HepG2 (cell line): ENCODE measurements around the gene ATG7. TPM values are rescaled to one million over a fixed set of nuclear protein-coding genes. Genes with fewer than 3 reads are reported as not detected.
"Not testable (repeated sequence)": the region's sequence is repeated elsewhere in the genome, so short reads cannot be mapped to it uniquely, and the experiment has no call there.

Experiments
- ATAC-seq: fragments of 200-7000 bp; cut with Tn5 transposase; 3 replicates; pipeline ENCODE4 v1.9.1; 2020; ENCODE audit warnings: mild to moderate bottlenecking, moderate library complexity
- BruUV-seq: library from RNA; stranded (reverse); fragments of 400-500 nt; replicated peaks from 2 replicates; lab custom pipeline; 2021; lab: Mats Ljungman, UMichigan
- CTCF ChIA-PET: fragments of 300-600 bp; formaldehyde crosslinking; extraction: SDS; loops from one replicate; lab custom pipeline; 2021; ENCODE audit warnings: low total read pairs, inconsistent platforms, low intra/inter-chr PET ratio; lab: Yijun Ruan, JAX
- POLR2A ChIA-PET: fragments of 350-600 bp; sonication (Branson Sonifier 250); formaldehyde crosslinking; loops from one replicate; lab custom pipeline; 2020; ENCODE audit warnings: antibody characterized with exemption, inconsistent platforms; lab: Yijun Ruan, JAX
- DNase-seq: peaks from one replicate; pipeline ENCODE4 v3.0.0-alpha.2; 2015; ENCODE audit warnings: low spot score
- FAIRE-seq: peaks from 3 replicates; lab custom pipeline; 2011; peaks lifted over from hg19 to GRCh38; lab: Jason Lieb, UNC
- H2AFZ ChIP-seq: one replicate; pipeline ENCODE4 v1.6.1; 2011; ENCODE audit warnings: low read length, inconsistent platforms
- H3K27ac ChIP-seq: fragments of 300-600 bp; 3 replicates; pipeline ENCODE4 v1.8.0; 2011; ENCODE audit warnings: mixed run types, mild to moderate bottlenecking, mixed read lengths, low read length, inconsistent platforms; ENCODE audit not compliant: insufficient read depth; ENCODE audit errors: extremely low read length
- H3K27me3 ChIP-seq, 2 experiments: fragments of 200-600 bp in 1 of 2; 2 replicates in 1 of 2; 3 replicates in 1 of 2; pipeline versions ENCODE4 v1.6.0 to v1.8.0; 2011; ENCODE audit warnings: low read length in 2 of 2, mild to moderate bottlenecking in 2 of 2, moderate library complexity in 2 of 2, inconsistent platforms in 1 of 2; ENCODE audit not compliant: insufficient read depth in 2 of 2, control insufficient read depth in 1 of 2
- H3K36me3 ChIP-seq, 2 experiments: fragments of 200-600 bp in 1 of 2; replicated peaks in 1 of 2; 2 replicates in 1 of 2; 3 replicates in 1 of 2; pipeline versions ENCODE4 v1.5.1 to v1.8.0; 2011; ENCODE audit warnings: low read length in 2 of 2, inconsistent platforms in 1 of 2; ENCODE audit not compliant: insufficient read depth in 2 of 2, control insufficient read depth in 1 of 2
- H3K4me1 ChIP-seq: 2 replicates; pipeline ENCODE4 v1.5.1; 2012; ENCODE audit warnings: low read length, inconsistent platforms; ENCODE audit not compliant: insufficient read depth
- H3K4me2 ChIP-seq: 2 replicates; pipeline ENCODE4 v1.6.0; 2011; ENCODE audit warnings: low read depth, low read length, inconsistent platforms
- H3K4me3 ChIP-seq, 3 experiments: fragments of 200-600 bp in 1 of 3; sonication (generic), shearing (Covaris generic) in 1 of 3; replicated peaks in 1 of 3; 2 replicates each; pipeline ENCODE4 v1.5.1; 2011 to 2016; ENCODE audit warnings: low read length in 3 of 3, inconsistent platforms in 2 of 3, low read depth in 2 of 3, mild to moderate bottlenecking in 2 of 3, control low read depth in 1 of 3, mixed read lengths in 1 of 3; ENCODE audit not compliant: insufficient read depth in 1 of 3
- H3K79me2 ChIP-seq: one replicate; pipeline ENCODE4 v1.6.1; 2011; ENCODE audit warnings: low read length, inconsistent platforms; ENCODE audit not compliant: insufficient read depth
- H3K9ac ChIP-seq: 2 replicates; pipeline ENCODE4 v1.6.0; 2011; ENCODE audit warnings: mild to moderate bottlenecking, low read depth, low read length, inconsistent platforms; ENCODE audit not compliant: insufficient read depth
- H3K9me3 ChIP-seq: 2 replicates; pipeline ENCODE4 v1.5.1; 2012; ENCODE audit warnings: mild to moderate bottlenecking, low read length
- H4K20me1 ChIP-seq: 2 replicates; pipeline ENCODE4 v1.6.0; 2011; ENCODE audit warnings: inconsistent platforms, mild to moderate bottlenecking, low read length, moderate library complexity; ENCODE audit not compliant: insufficient read depth
- JDP2 ChIP-seq: sonication (generic); formaldehyde crosslinking; IDR thresholded peaks from 2 replicates; pipeline ENCODE4 v1.8.1; 2022; ENCODE audit warnings: missing genetic modification reagents, borderline replicate concordance
- POLR2G ChIP-seq: fragments of 200-400 bp; formaldehyde crosslinking; IDR thresholded peaks from 2 replicates; pipeline ENCODE4 v1.6.1; 2018; ENCODE audit warnings: mild to moderate bottlenecking, low read depth, low read length, moderate library complexity
- ZBTB42 ChIP-seq: sonication (generic); formaldehyde crosslinking; IDR thresholded peaks from 2 replicates; pipeline ENCODE4 v1.5.0; 2020; ENCODE audit warnings: mild to moderate bottlenecking, missing genetic modification reagents
- WGBS: methylation state at CpG from one replicate; pipeline ENCODE4 v1.1.6; 2017; ENCODE audit warnings: low lambda C conversion rate; 5-methylcytosine and 5-hydroxymethylcytosine counted together
- in situ Hi-C: cut with HindIII; loops from 2 replicates; pipeline ENCODE4 v1.10.0; 2017; ENCODE audit warnings: low pct_unique_long_range_greater_than_20kb; ENCODE audit not compliant: extremely low pct_ligation_motif_present
- intact Hi-C: fragments of 100-400 bp; cut with micrococcal nuclease; formaldehyde crosslinking; loops from one replicate; pipeline ENCODE4 v1.10.0; 2022; ENCODE audit not compliant: unreplicated experiment
- polyA plus RNA-seq, 8 experiments: library from polyadenylated mRNA; depleted of rRNA in 3 of 8; stranded (reverse) in 7 of 8; unstranded in 1 of 8; fragments of >200 nt; fragmentation: Illumina TruSeq in 4 of 8; extraction: Trizol in 4 of 8; gene quantifications; 2 replicates each; pipeline versions ENCODE4 v1.2.1 to v1.2.3, GENCODE V29; 2011 to 2016; ENCODE audit warnings: low read depth in 4 of 8, missing spikeins in 1 of 8, mixed read lengths in 1 of 8; ENCODE audit not compliant: insufficient read depth in 1 of 8
- total RNA-seq, 5 experiments: library from RNA; depleted of rRNA; stranded (reverse); fragments of >200 nt; fragmentation: Illumina TruSeq; extraction: Trizol; gene quantifications; 2 replicates each; pipeline ENCODE4 v1.2.3, GENCODE V29; 2016; ENCODE audit warnings: low read depth in 1 of 5
- TF ChIP-seq, protein P1 (sequence below): sonication (generic); formaldehyde crosslinking; IDR thresholded peaks from 2 replicates; pipeline ENCODE4 v1.5.1; 2020; ENCODE audit warnings: missing genetic modification reagents, mild to moderate bottlenecking, borderline replicate concordance
- TF ChIP-seq, protein P2 (sequence below): sonication (generic); formaldehyde crosslinking; conservative IDR thresholded peaks from 2 replicates; pipeline ENCODE4 v1.4.0; 2020; ENCODE audit warnings: mild to moderate bottlenecking, missing genetic modification reagents, moderate library complexity

Gene ATG7
- total and polyA plus RNA-seq, 2 of the 13 experiments (the other 11 are each of a cell fraction or from before 2014, with no cell fraction given), result 7.8 to 22.1 TPM

DNA sequence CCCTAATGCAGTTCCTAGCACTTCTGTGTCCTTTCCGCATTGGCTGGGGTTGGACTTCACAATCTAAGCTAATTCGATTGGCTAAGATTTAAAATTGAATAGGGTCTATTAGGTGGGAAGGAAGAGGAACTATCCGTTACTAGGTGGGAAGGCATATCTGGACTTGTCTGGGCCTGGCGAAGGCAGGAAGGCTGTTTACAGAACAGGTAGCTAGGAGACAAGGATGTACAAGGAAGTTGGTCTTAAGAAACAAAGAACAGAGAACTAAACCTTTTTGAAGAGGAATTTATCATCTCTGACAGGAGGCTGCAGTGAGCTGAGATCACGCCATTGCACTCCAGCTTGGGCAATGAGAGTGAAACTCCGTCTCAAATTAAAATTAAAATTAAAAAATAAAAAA, 17.3 kb upstream of the ATG7 start:
- FAIRE-seq (no peak), DNase-seq (no peak), ATAC-seq (no peak)
- 55% methylated on average over 6 of the region's 6 CpGs for WGBS
- no peak overlapping the region for H2AFZ ChIP-seq
- ChIA-PET CTCF (no interaction called here), POLR2A (no interaction called here)
- H3K27ac ChIP-seq, result no peak overlapping the region
- no peak overlapping the region for H3K4me2 ChIP-seq
- H3K9me3 ChIP-seq, result no peaks in the 10 kb centered on the region
- peaks cover 0 to 44% of the 10 kb centered on the region in 2 experiments for H3K27me3 ChIP-seq
- no peaks in the 10 kb centered on the region for H3K4me1 ChIP-seq
- in situ Hi-C loops, result no loop called here
- no peaks in the 10 kb centered on the region for H4K20me1 ChIP-seq
- no peak overlapping the region for H3K9ac ChIP-seq
- H3K36me3 ChIP-seq, result no peaks in the 10 kb centered on the region
- intact Hi-C loops, result no loop called here
- no TSS peak for BruUV-seq
- no peak overlapping the region for H3K4me3 ChIP-seq
- TF ChIP-seq POLR2G, result no peak
- TF ChIP-seq, protein P1, sequence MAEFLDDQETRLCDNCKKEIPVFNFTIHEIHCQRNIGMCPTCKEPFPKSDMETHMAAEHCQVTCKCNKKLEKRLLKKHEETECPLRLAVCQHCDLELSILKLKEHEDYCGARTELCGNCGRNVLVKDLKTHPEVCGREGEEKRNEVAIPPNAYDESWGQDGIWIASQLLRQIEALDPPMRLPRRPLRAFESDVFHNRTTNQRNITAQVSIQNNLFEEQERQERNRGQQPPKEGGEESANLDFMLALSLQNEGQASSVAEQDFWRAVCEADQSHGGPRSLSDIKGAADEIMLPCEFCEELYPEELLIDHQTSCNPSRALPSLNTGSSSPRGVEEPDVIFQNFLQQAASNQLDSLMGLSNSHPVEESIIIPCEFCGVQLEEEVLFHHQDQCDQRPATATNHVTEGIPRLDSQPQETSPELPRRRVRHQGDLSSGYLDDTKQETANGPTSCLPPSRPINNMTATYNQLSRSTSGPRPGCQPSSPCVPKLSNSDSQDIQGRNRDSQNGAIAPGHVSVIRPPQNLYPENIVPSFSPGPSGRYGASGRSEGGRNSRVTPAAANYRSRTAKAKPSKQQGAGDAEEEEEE (CRISPR knock-in tag), result no peak
- TF ChIP-seq ZBTB42 (CRISPR knock-in tag), result no peak
- TF ChIP-seq, protein P2, sequence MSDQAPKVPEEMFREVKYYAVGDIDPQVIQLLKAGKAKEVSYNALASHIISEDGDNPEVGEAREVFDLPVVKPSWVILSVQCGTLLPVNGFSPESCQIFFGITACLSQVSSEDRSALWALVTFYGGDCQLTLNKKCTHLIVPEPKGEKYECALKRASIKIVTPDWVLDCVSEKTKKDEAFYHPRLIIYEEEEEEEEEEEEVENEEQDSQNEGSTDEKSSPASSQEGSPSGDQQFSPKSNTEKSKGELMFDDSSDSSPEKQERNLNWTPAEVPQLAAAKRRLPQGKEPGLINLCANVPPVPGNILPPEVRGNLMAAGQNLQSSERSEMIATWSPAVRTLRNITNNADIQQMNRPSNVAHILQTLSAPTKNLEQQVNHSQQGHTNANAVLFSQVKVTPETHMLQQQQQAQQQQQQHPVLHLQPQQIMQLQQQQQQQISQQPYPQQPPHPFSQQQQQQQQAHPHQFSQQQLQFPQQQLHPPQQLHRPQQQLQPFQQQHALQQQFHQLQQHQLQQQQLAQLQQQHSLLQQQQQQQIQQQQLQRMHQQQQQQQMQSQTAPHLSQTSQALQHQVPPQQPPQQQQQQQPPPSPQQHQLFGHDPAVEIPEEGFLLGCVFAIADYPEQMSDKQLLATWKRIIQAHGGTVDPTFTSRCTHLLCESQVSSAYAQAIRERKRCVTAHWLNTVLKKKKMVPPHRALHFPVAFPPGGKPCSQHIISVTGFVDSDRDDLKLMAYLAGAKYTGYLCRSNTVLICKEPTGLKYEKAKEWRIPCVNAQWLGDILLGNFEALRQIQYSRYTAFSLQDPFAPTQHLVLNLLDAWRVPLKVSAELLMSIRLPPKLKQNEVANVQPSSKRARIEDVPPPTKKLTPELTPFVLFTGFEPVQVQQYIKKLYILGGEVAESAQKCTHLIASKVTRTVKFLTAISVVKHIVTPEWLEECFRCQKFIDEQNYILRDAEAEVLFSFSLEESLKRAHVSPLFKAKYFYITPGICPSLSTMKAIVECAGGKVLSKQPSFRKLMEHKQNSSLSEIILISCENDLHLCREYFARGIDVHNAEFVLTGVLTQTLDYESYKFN (CRISPR knock-in tag), result no peak
- no peak for TF ChIP-seq JDP2 (CRISPR knock-in tag)
- H3K79me2 ChIP-seq, result no peaks in the 10 kb centered on the region

DNA sequence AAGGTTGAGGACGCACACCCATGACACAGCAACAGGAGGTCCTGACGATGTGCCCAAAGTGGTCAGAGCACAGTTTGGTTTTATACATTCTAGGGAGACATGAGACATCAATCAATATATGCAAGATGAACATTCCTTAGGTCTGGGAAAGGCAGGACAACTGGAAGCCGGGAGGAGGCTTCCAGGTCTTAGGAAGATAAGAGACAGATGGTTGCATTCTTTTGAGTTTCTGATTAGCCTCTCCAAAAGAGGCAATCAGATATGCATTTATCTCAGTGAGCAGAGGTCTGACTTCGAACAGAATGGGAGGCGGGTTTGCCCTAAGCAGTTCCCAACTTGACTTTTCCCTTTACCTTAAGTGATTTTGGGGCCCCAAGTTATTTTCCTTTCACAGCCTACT, 16.7 kb upstream of the ATG7 start:
- in situ Hi-C loops, BruUV-seq, H3K9ac ChIP-seq, H3K4me2 ChIP-seq, intact Hi-C loops, H3K4me3 ChIP-seq, H3K4me1 ChIP-seq, H2AFZ ChIP-seq, H3K27ac ChIP-seq, DNase-seq, POLR2A ChIA-PET, H3K36me3 ChIP-seq, H3K9me3 ChIP-seq, ATAC-seq, H4K20me1 ChIP-seq, H3K79me2 ChIP-seq, FAIRE-seq, CTCF ChIA-PET: not testable (repeated sequence)
- WGBS, result 39% methylated on average over 5 of the region's 5 CpGs
- H3K27me3 ChIP-seq, result peaks cover 0 to 45% of the 10 kb centered on the region in 2 experiments
